PC-9 (cell line): ENCODE data around the gene NTM.

Experiments
- CTCF ChIP-seq: fragments of 200-600 bp; sonication (generic); conservative IDR thresholded peaks from 2 replicates; pipeline ENCODE4 v1.6.1; 2017; ENCODE audit warnings: mixed run types, antibody characterized with exemption, mild to moderate bottlenecking, moderate library complexity
- EZH2 ChIP-seq: fragments of 200-600 bp; sonication (generic); IDR thresholded peaks from 2 replicates; pipeline ENCODE4 v1.8.0; 2017; ENCODE audit warnings: antibody characterized with exemption, low read depth

DNA sequence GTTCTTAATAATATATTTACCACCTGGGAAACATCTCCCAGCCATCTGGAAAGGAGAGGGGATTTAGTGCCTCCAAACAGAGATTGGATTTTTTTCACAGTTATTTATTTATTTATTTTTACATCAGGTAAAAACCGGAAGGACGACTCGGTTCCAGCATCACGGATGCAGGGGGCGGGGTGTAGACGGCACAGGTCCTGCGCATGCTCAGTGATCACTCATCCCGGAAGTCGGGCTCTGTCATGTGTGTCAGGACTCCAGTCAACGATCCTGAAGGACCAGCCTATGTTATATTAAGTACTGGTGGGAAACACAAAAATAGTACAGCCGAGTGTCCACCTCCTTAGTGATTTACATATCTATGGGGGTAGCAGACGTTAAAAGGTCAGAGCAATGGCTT lies 467.6 kb downstream of the NTM start:
- no peak for TF ChIP-seq CTCF
- TF ChIP-seq EZH2 = no peak
